OCI-LY7 (cell line): ENCODE results near the gene WDR83. TPM values are rescaled to one million over a fixed set of nuclear protein-coding genes. Genes with fewer than 3 reads are reported as not detected.
"Not testable (repeated sequence)": the region's sequence is repeated elsewhere in the genome, so short reads cannot be mapped to it uniquely, and the experiment has no call there.

Experiments
- Bru-seq: library from RNA; stranded (reverse); fragments of 400-500 nt; gene quantifications from one replicate; lab custom pipeline; 2021; lab: Mats Ljungman, UMichigan
- BruChase-seq, 2 experiments: library from RNA; stranded (reverse); fragments of 400-500 nt; gene quantifications; one replicate each; lab custom pipeline; 2021; lab: Mats Ljungman, UMichigan
- BruUV-seq: library from RNA; stranded (reverse); fragments of 400-500 nt; replicated peaks from 2 replicates; lab custom pipeline; 2021; lab: Mats Ljungman, UMichigan
- CTCF ChIA-PET: fragments of 300-600 bp; sonication (Branson Sonifier 250); formaldehyde crosslinking; loops from one replicate; lab custom pipeline; 2022; ENCODE audit warnings: antibody characterized with exemption; ENCODE audit not compliant: unreplicated experiment; lab: Charles Lee
- POLR2A ChIA-PET: fragments of 300-600 bp; sonication (Branson Sonifier 250); formaldehyde crosslinking; loops from one replicate; lab custom pipeline; 2022; ENCODE audit warnings: antibody characterized with exemption; lab: Charles Lee
- DNase-seq: peaks from one replicate; pipeline ENCODE4 v3.0.0-alpha.2; 2015; ENCODE audit warnings: low spot score
- H2AFZ ChIP-seq: fragments of 200-600 bp; sonication (generic), shearing (Covaris generic); 2 replicates; pipeline ENCODE4 v1.6.1; 2014; ENCODE audit warnings: mild to moderate bottlenecking, antibody characterized with exemption, low read length, moderate library complexity
- H3K27ac ChIP-seq: fragments of 200-600 bp; sonication (generic); 2 replicates; pipeline ENCODE4 v1.5.1; 2014; ENCODE audit warnings: mixed run types, low read depth, mild to moderate bottlenecking, moderate library complexity, low read length, inconsistent platforms; ENCODE audit not compliant: poor library complexity, severe bottlenecking
- H3K36me3 ChIP-seq: fragments of 200-600 bp; sonication (generic); 2 replicates; pipeline ENCODE4 v1.6.1; 2014; ENCODE audit warnings: mild to moderate bottlenecking, antibody characterized with exemption, low read length, moderate library complexity, mixed read lengths; ENCODE audit not compliant: insufficient read depth
- H3K4me1 ChIP-seq: fragments of 200-600 bp; sonication (generic); 2 replicates; pipeline ENCODE4 v1.5.1; 2014; ENCODE audit warnings: mild to moderate bottlenecking, low read length; ENCODE audit not compliant: insufficient read depth, poor library complexity, severe bottlenecking
- H3K4me2 ChIP-seq: fragments of 200-600 bp; sonication (generic); 2 replicates; pipeline ENCODE4 v1.6.1; 2014; ENCODE audit warnings: mild to moderate bottlenecking, low read length
- H3K4me3 ChIP-seq: fragments of 200-600 bp; sonication (generic); 2 replicates; pipeline ENCODE4 v1.5.1; 2014; ENCODE audit warnings: mild to moderate bottlenecking, low read depth, low read length; ENCODE audit not compliant: poor library complexity, severe bottlenecking
- H3K79me2 ChIP-seq: fragments of 200-600 bp; sonication (generic); 2 replicates; pipeline ENCODE4 v1.6.1; 2016; ENCODE audit warnings: low read depth, mild to moderate bottlenecking, low read length, moderate library complexity, mixed read lengths; ENCODE audit not compliant: insufficient read depth
- H3K9me2 ChIP-seq: fragments of 200-600 bp; sonication (generic); 2 replicates; pipeline ENCODE4 v1.6.1; 2016; ENCODE audit warnings: mild to moderate bottlenecking, low read length, mixed read lengths; ENCODE audit not compliant: insufficient read depth
- H3K9me3 ChIP-seq: fragments of 200-600 bp; sonication (generic); 2 replicates; pipeline ENCODE4 v1.6.1; 2014; ENCODE audit warnings: mild to moderate bottlenecking, mixed run types, low read length, mixed read lengths
- H4K20me1 ChIP-seq: fragments of 200-600 bp; sonication (generic); 2 replicates; pipeline ENCODE4 v1.6.1; 2014; ENCODE audit warnings: mild to moderate bottlenecking, antibody characterized with exemption, low read length, moderate library complexity, mixed read lengths; ENCODE audit not compliant: insufficient read depth
- CTCF ChIP-seq: fragments of 200-600 bp; sonication (generic); conservative IDR thresholded peaks from 2 replicates; pipeline ENCODE4 v1.5.1; 2014; ENCODE audit warnings: mild to moderate bottlenecking, antibody characterized with exemption, low read length, moderate library complexity, mixed read lengths
- EZH2phosphoT487 ChIP-seq: fragments of 200-600 bp; sonication (generic); IDR thresholded peaks from 2 replicates; pipeline ENCODE4 v1.6.1; 2018; ENCODE audit warnings: low read depth, borderline replicate concordance, mild to moderate bottlenecking, mixed run types, antibody characterized with exemption, low read length, moderate library complexity, mixed read lengths
- intact Hi-C: fragments of 100-400 bp; cut with micrococcal nuclease; formaldehyde crosslinking; loops from one replicate; pipeline ENCODE4 v1.10.0; 2022; ENCODE audit not compliant: unreplicated experiment
- long read RNA-seq: library from polyadenylated mRNA; stranded (forward); transcript quantifications from one replicate; pipeline ENCODE4 v2.0.0, GENCODE V29; 2022
- total RNA-seq, 2 experiments: library from RNA; depleted of rRNA in 1 of 2; stranded (reverse); fragments of >200 nt in 1 of 2; shearing (Covaris generic) in 1 of 2; gene quantifications; 2 replicates each; pipeline ENCODE4 v1.2.3, GENCODE V29; 2014 to 2022

Gene WDR83, protein sequence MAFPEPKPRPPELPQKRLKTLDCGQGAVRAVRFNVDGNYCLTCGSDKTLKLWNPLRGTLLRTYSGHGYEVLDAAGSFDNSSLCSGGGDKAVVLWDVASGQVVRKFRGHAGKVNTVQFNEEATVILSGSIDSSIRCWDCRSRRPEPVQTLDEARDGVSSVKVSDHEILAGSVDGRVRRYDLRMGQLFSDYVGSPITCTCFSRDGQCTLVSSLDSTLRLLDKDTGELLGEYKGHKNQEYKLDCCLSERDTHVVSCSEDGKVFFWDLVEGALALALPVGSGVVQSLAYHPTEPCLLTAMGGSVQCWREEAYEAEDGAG
- 17.0 and 21.1 TPM in 2 replicates for total RNA-seq (2014; rRNA removed; shearing (Covaris generic))
- 14.0 and 15.9 TPM in 2 replicates for total RNA-seq (2022)
- percentile 49 among the genes with signal in this experiment for Bru-seq, nascent RNA
- percentile 50 among the genes with signal in this experiment for BruChase-seq, experiment 1, labeled RNA remaining after a 6-hour chase
- BruChase-seq, experiment 2, labeled RNA remaining after a 2-hour chase = percentile 49 among the genes with signal in this experiment
- long read RNA-seq, partial matches to known transcripts = 32 of 34 reads
- long read RNA-seq, other reads (novel, unspliced or antisense) = 0 of 34 reads

GRCh38 chr19:12666265-12667048 lies at the start of gene WDR83, which contains the start of gene MAN2B1:
TSS of gene WDR83 (plus strand) at chr19:12666807. CDS start at chr19:12669791, 2,984 bp downstream.
TSS of gene MAN2B1 (minus strand) at chr19:12666742. CDS start at chr19:12666701, 41 bp downstream.
- Histone ChIP-seq H3K4me3 (peak within 1 kb of the TSS; percentile 85), H3K4me1 (peaks cover 42% of the 10 kb centered on the region), H3K79me2 (peaks cover 27% of the 10 kb centered on the region; the same call in 1 of the 2 replicates), H3K27ac (peak within 1 kb of the TSS; percentile 71), H3K9me3 (no peaks in the 10 kb centered on the region), H3K36me3 (peaks cover 36% of the 10 kb centered on the region), H4K20me1 (no peaks in the 10 kb centered on the region), H3K4me2 (peak within 1 kb of the TSS; percentile 90), H2AFZ (peak within 1 kb of the TSS; percentile 49), H3K9me2 (no peaks in the 10 kb centered on the region)
- no peak for TF ChIP-seq CTCF
- POLR2A ChIA-PET = interaction anchor here (0.9 to 1.2 kb wide), 3 partner anchors 36 to 57 kb away, joined by 3 read pairs; no protein-coding TSS in a partner anchor
- no TSS peak for BruUV-seq
- CTCF ChIA-PET = interaction anchor here (0.7 kb wide), 1 partner anchor 607 kb away, joined by 3 read pairs; no protein-coding TSS in a partner anchor
- intact Hi-C loops = no loop called here
- DNase-seq = peak; percentile 85

- POLR2A ChIA-PET = interaction anchor here (0.6 to 0.7 kb wide), 3 partner anchors 23 to 122 kb away, joined by 3 to 4 read pairs (median 4); no protein-coding TSS in a partner anchor
- no TSS peak for BruUV-seq
- no peak overlapping the region for H3K4me2 ChIP-seq
These were observed 49.0 kb upstream of the WDR83 start for GRCh38 chr19:12617646-12618045.

GRCh38 chr19:12621253-12622024 lies 45.2 kb upstream of the WDR83 start:
- CTCF ChIA-PET, POLR2A ChIA-PET, intact Hi-C loops, H3K4me2 ChIP-seq, H3K9me2 ChIP-seq, H4K20me1 ChIP-seq, H3K4me3 ChIP-seq, H2AFZ ChIP-seq, H3K4me1 ChIP-seq, H3K27ac ChIP-seq, BruUV-seq, DNase-seq, H3K9me3 ChIP-seq: not testable (repeated sequence)
- Histone ChIP-seq H3K79me2 (peaks cover 15% of the 10 kb centered on the region; the same call in 1 of the 2 replicates), H3K36me3 (peaks cover 23% of the 10 kb centered on the region)

More at GRCh38 chr19:12617646-12618045, 49.0 kb upstream of the WDR83 start:
- CTCF ChIA-PET = no interaction called here
- Histone ChIP-seq H4K20me1 (peaks cover 6% of the 10 kb centered on the region; the same call in 1 of the 2 replicates), H3K4me3 (no peak overlapping the region), H3K9me3 (no peaks in the 10 kb centered on the region), H2AFZ (no peak overlapping the region), H3K79me2 (peaks cover 17% of the 10 kb centered on the region; the same call in 1 of the 2 replicates), H3K36me3 (peaks cover 14% of the 10 kb centered on the region), H3K4me1 (peaks cover 27% of the 10 kb centered on the region), H3K27ac (no peak overlapping the region), H3K9me2 (no peaks in the 10 kb centered on the region)
- no peak for DNase-seq
- TF ChIP-seq EZH2phosphoT487 (no peak), CTCF (no peak)
- intact Hi-C loops = no loop called here
